Activated naive CD4-positive, alpha-beta T cell treated with anti-CD3 and anti-CD28 coated beads, Interleukin-2, amount 50 U/mL, for 72 hours (primary cell): ENCODE measurements around the gene KRTAP20-2. TPM values are rescaled to one million over a fixed set of nuclear protein-coding genes. Genes with fewer than 3 reads are reported as not detected.

Source experiments
- ATAC-seq, 2 donors: fragments of 150-1000 bp; cut with Tn5 transposase; 2 replicates each; pipeline ENCODE4 v1.10.0; 2021; ENCODE audit warnings: mild to moderate bottlenecking in 2 of 2, moderate library complexity in 2 of 2
- DNase-seq, 2 donors: peaks; one replicate each; pipeline ENCODE4 v3.0.0; 2021 to 2022; ENCODE audit warnings: low spot score in 2 of 2
- H3K27ac Mint-ChIP-seq, 2 donors: one replicate each; pipeline ENCODE4 v1.8.0; 2022; ENCODE audit warnings: mild to moderate bottlenecking in 2 of 2, mixed read lengths in 2 of 2
- H3K36me3 Mint-ChIP-seq, 2 donors: one replicate each; pipeline ENCODE4 v1.8.0; 2022; ENCODE audit warnings: mixed read lengths in 2 of 2
- H3K9me3 Mint-ChIP-seq, 2 donors: one replicate each; pipeline ENCODE4 v1.8.0; 2022; ENCODE audit warnings: mixed read lengths in 2 of 2
- total RNA-seq, 2 donors: library from RNA; stranded (reverse); gene quantifications; one replicate each; pipeline ENCODE4 v1.2.3, GENCODE V29; 2022

The KRTAP20-2 gene
- total RNA-seq, 2 donors from 2014 or later = not detected

- DNase-seq (no peak), ATAC-seq (no peak)
- peaks cover 15 to 18% of the 10 kb centered on the region in 2 donors for H3K9me3 Mint-ChIP-seq
- H3K27ac Mint-ChIP-seq = no peak within 1 kb of the TSS
- no peaks in the 10 kb centered on the region for H3K36me3 Mint-ChIP-seq
Measured at GRCh38 chr21:30642564-30642963, 7.6 kb downstream of the KRTAP20-2 start, which contains the start of gene KRTAP20-3. Gene KRTAP20-3 (plus strand): TSS chr21:30642864.

GRCh38 chr21:30646904-30647414 is 12.0 kb downstream of the KRTAP20-2 start:
- H3K9me3 Mint-ChIP-seq = peaks cover 15% of the 10 kb centered on the region in 2 donors
- DNase-seq = no peak
- no peak for ATAC-seq
- no peaks in the 10 kb centered on the region for H3K36me3 Mint-ChIP-seq
- H3K27ac Mint-ChIP-seq = no peak overlapping the region

- ATAC-seq = no peak
- DNase-seq = no peak
- Mint-ChIP-seq H3K9me3 (peaks cover 0 to 4% of the 10 kb centered on the region in 2 donors), H3K27ac (no peak overlapping the region), H3K36me3 (no peaks in the 10 kb centered on the region)
Measured at GRCh38 chr21:30652891-30653290, 17.9 kb downstream of the KRTAP20-2 start.

- peaks cover 0 to 7% of the 10 kb centered on the region in 2 donors for H3K36me3 Mint-ChIP-seq
- H3K9me3 Mint-ChIP-seq = peaks cover 10 to 26% of the 10 kb centered on the region in 2 donors
- no peak for ATAC-seq
- no peak overlapping the region for H3K27ac Mint-ChIP-seq
- DNase-seq = no peak
Measured at GRCh38 chr21:30668776-30669175, 33.8 kb downstream of the KRTAP20-2 start.

GRCh38 chr21:30672985-30673650 is 38.1 kb downstream of the KRTAP20-2 start:
- H3K9me3 Mint-ChIP-seq = peaks cover 12 to 24% of the 10 kb centered on the region in 2 donors
- ATAC-seq (no peak), DNase-seq (no peak)
- peaks cover 0 to 7% of the 10 kb centered on the region in 2 donors for H3K36me3 Mint-ChIP-seq
- H3K27ac Mint-ChIP-seq = no peak overlapping the region

- Mint-ChIP-seq H3K9me3 (peaks cover 12 to 19% of the 10 kb centered on the region in 2 donors), H3K36me3 (peaks cover 0 to 7% of the 10 kb centered on the region in 2 donors), H3K27ac (no peak overlapping the region)
- DNase-seq = no peak
- no peak for ATAC-seq
Measured at GRCh38 chr21:30674312-30674711, 39.3 kb downstream of the KRTAP20-2 start.

- Mint-ChIP-seq H3K36me3 (no peaks in the 10 kb centered on the region), H3K9me3 (peaks cover 0 to 10% of the 10 kb centered on the region in 2 donors), H3K27ac (no peak overlapping the region)
- ATAC-seq (no peak), DNase-seq (no peak)
Measured at GRCh38 chr21:30676737-30677136, 41.7 kb downstream of the KRTAP20-2 start.

GRCh38 chr21:30680586-30680985 is 45.6 kb downstream of the KRTAP20-2 start:
- DNase-seq (no peak), ATAC-seq (no peak)
- no peak overlapping the region for H3K27ac Mint-ChIP-seq
- H3K36me3 Mint-ChIP-seq = no peaks in the 10 kb centered on the region
- H3K9me3 Mint-ChIP-seq = peaks cover 0 to 4% of the 10 kb centered on the region in 2 donors

- no peak for ATAC-seq
- Mint-ChIP-seq H3K27ac (no peak overlapping the region), H3K36me3 (no peaks in the 10 kb centered on the region), H3K9me3 (peaks cover 0 to 4% of the 10 kb centered on the region in 2 donors)
- no peak for DNase-seq
Measured at GRCh38 chr21:30684506-30684905, 49.5 kb downstream of the KRTAP20-2 start.

Other genes with a start within 250 kb of the KRTAP20-2 start
- gene KRTAP13-1, start 239.2 kb upstream of the KRTAP20-2 start, total RNA-seq = not detected
- not detected for gene KRTAP13-3, start 209.3 kb upstream of the KRTAP20-2 start, total RNA-seq
- not detected for gene KRTAP13-4, start 205.0 kb upstream of the KRTAP20-2 start, total RNA-seq
- gene KRTAP15-1, start 194.9 kb upstream of the KRTAP20-2 start, total RNA-seq = not detected
- not detected for gene KRTAP19-1, start 154.8 kb upstream of the KRTAP20-2 start, total RNA-seq
- not detected for gene KRTAP19-2, start 147.8 kb upstream of the KRTAP20-2 start, total RNA-seq
- not detected for gene KRTAP19-3, start 143.2 kb upstream of the KRTAP20-2 start, total RNA-seq
- gene KRTAP19-4, start 138.0 kb upstream of the KRTAP20-2 start, total RNA-seq = not detected
- not detected for gene KRTAP19-5, start 133.1 kb upstream of the KRTAP20-2 start, total RNA-seq
- gene KRTAP19-6, start 93.3 kb upstream of the KRTAP20-2 start, total RNA-seq = not detected
- gene KRTAP19-7, start 73.9 kb upstream of the KRTAP20-2 start, total RNA-seq = not detected
- gene KRTAP22-2, start 44.8 kb upstream of the KRTAP20-2 start, total RNA-seq = not detected
- not detected for gene KRTAP6-3, start 42.8 kb upstream of the KRTAP20-2 start, total RNA-seq
- gene KRTAP6-2, start 36.3 kb upstream of the KRTAP20-2 start, total RNA-seq = not detected
- gene KRTAP22-1, start 34.1 kb upstream of the KRTAP20-2 start, total RNA-seq = not detected
- gene KRTAP6-1, start 21.3 kb upstream of the KRTAP20-2 start, total RNA-seq = not detected
- not detected for gene KRTAP20-1, start 18.8 kb upstream of the KRTAP20-2 start, total RNA-seq
- not detected for gene KRTAP20-4, start 14.6 kb upstream of the KRTAP20-2 start, total RNA-seq
- gene KRTAP20-3, start 7.7 kb downstream of the KRTAP20-2 start, total RNA-seq = not detected
- gene KRTAP21-3, start 83.6 kb downstream of the KRTAP20-2 start, total RNA-seq = not detected
- gene KRTAP21-2, start 112.1 kb downstream of the KRTAP20-2 start, total RNA-seq = not detected
- gene KRTAP21-1, start 120.2 kb downstream of the KRTAP20-2 start, total RNA-seq = not detected
- not detected for gene KRTAP8-1, start 178.1 kb downstream of the KRTAP20-2 start, total RNA-seq
- not detected for gene KRTAP7-1, start 194.6 kb downstream of the KRTAP20-2 start, total RNA-seq
- not detected for gene KRTAP11-1, start 246.4 kb downstream of the KRTAP20-2 start, total RNA-seq